ENCODE data around the gene G0S2. TPM values are rescaled to one million over a fixed set of nuclear protein-coding genes. Genes with fewer than 3 reads are reported as not detected.

G0S2 gene
- total RNA-seq, 2 experiments from 2014 or later, result 0.70 to 1.5 TPM

- peaks cover 4% of the 10 kb centered on the region for H3K9me3 Mint-ChIP-seq (ENCODE audit: low read depth)
- ATAC-seq, result no peak
- H3K27ac Mint-ChIP-seq, result peak overlapping the region; percentile 70
- no peak for DNase-seq
- CTCF ChIA-PET, result interaction anchor here (0.8 to 3.3 kb wide), 12 partner anchors 11 to 108 kb away, joined by 3 to 13 read pairs (median 4); no protein-coding TSS in a partner anchor
- H3K4me1 Mint-ChIP-seq, result peaks cover 49% of the 10 kb centered on the region
- H3K27me3 Mint-ChIP-seq, result peaks cover 44% of the 10 kb centered on the region
- H3K36me3 Mint-ChIP-seq, result peaks cover 14% of the 10 kb centered on the region
- no peak overlapping the region for H3K4me3 Mint-ChIP-seq
Measured at GRCh38 chr1:209673631-209674417, 1.4 kb upstream of the G0S2 start.

- DNase-seq (no peak), ATAC-seq (no peak)
- Mint-ChIP-seq H3K4me1 (peaks cover 47% of the 10 kb centered on the region), H3K4me3 (peak overlapping the region; percentile 50), H3K27ac (no peak overlapping the region), H3K27me3 (peaks cover 61% of the 10 kb centered on the region), H3K36me3 (peaks cover 16% of the 10 kb centered on the region), H3K9me3 (ENCODE audit: low read depth) (peaks cover 4% of the 10 kb centered on the region)
- CTCF ChIA-PET, result interaction anchor here (1.1 to 3.3 kb wide), 6 partner anchors 10 to 110 kb away, joined by 3 to 13 read pairs (median 5); no protein-coding TSS in a partner anchor
Measured at GRCh38 chr1:209675565-209676154, 448 bp downstream of the G0S2 start.

- peaks cover 20% of the 10 kb centered on the region for H3K4me1 Mint-ChIP-seq
- CTCF ChIA-PET, result interaction anchor here (1.2 kb wide), 1 partner anchor 52 kb away, joined by 3 read pairs; no protein-coding TSS in a partner anchor
- no peak for ATAC-seq
- no peak for DNase-seq
- peaks cover 12% of the 10 kb centered on the region for H3K36me3 Mint-ChIP-seq
- H3K9me3 Mint-ChIP-seq (ENCODE audit: low read depth), result no peaks in the 10 kb centered on the region
- H3K27ac Mint-ChIP-seq, result no peak overlapping the region
- peaks cover 80% of the 10 kb centered on the region for H3K27me3 Mint-ChIP-seq
- no peak overlapping the region for H3K4me3 Mint-ChIP-seq
Measured at GRCh38 chr1:209678981-209679539, 3.8 kb downstream of the G0S2 start.

- peak overlapping the region; percentile 22 for H3K27ac Mint-ChIP-seq
- CTCF ChIA-PET, result interaction anchor here (0.7 to 1.8 kb wide), 5 partner anchors 11 to 119 kb away, joined by 3 to 5 read pairs (median 3); partner anchors contain the start of gene G0S2
Measured at GRCh38 chr1:209685821-209686220, 10.6 kb downstream of the G0S2 start.

GRCh38 chr1:209686322-209686721 is 11.1 kb downstream of the G0S2 start:
- no peak overlapping the region for H3K4me3 Mint-ChIP-seq
- ATAC-seq, result no peak
- peaks cover 26% of the 10 kb centered on the region for H3K27me3 Mint-ChIP-seq
- CTCF ChIA-PET, result interaction anchor here (1.0 to 2.8 kb wide), 6 partner anchors 11 to 120 kb away, joined by 3 to 8 read pairs (median 4); partner anchors contain the start of gene G0S2
- DNase-seq, result no peak
- peaks cover 24% of the 10 kb centered on the region for H3K4me1 Mint-ChIP-seq
- H3K36me3 Mint-ChIP-seq, result peaks cover 2% of the 10 kb centered on the region
- no peak overlapping the region for H3K27ac Mint-ChIP-seq
- H3K9me3 Mint-ChIP-seq (ENCODE audit: low read depth), result no peaks in the 10 kb centered on the region

More at GRCh38 chr1:209685821-209686220, 10.6 kb downstream of the G0S2 start:
- H3K27me3 Mint-ChIP-seq, result peaks cover 31% of the 10 kb centered on the region
- H3K4me1 Mint-ChIP-seq, result peaks cover 24% of the 10 kb centered on the region
- H3K4me3 Mint-ChIP-seq, result peak overlapping the region; percentile 42
- peak; percentile 64 for DNase-seq
- peak; percentile 64 for ATAC-seq
- H3K36me3 Mint-ChIP-seq, result peaks cover 2% of the 10 kb centered on the region
- no peaks in the 10 kb centered on the region for H3K9me3 Mint-ChIP-seq (ENCODE audit: low read depth)

- Mint-ChIP-seq H3K4me1 (peaks cover 37% of the 10 kb centered on the region), H3K27me3 (peaks cover 12% of the 10 kb centered on the region), H3K36me3 (peaks cover 2% of the 10 kb centered on the region), H3K9me3 (ENCODE audit: low read depth) (no peaks in the 10 kb centered on the region), H3K4me3 (no peak overlapping the region), H3K27ac (no peak overlapping the region)
- CTCF ChIA-PET, result interaction anchor here (1.2 to 2.8 kb wide), 5 partner anchors 86 to 122 kb away, joined by 3 to 8 read pairs (median 7); no protein-coding TSS in a partner anchor
- DNase-seq (no peak), ATAC-seq (no peak)
Measured at GRCh38 chr1:209688746-209689234, 13.6 kb downstream of the G0S2 start.

DNA sequence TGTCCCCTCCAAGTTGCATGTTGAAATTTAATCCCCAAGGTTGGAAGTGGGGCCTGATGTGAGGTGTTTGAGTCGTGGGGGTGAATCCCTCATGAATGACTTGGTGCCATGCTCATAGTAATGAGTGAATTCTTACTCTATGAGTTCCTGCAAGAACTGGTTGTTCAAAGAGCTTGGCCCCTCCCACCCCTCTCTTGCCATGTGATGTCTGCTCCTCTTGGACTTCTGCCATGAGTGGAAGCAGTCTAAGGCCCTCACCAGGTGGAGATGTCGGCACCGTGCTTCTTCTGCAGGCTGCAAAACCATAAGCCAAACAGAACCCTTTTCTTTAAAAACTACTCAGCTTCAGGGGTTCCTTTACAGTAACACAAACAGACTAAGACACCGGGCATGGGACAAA is 14.3 kb downstream of the G0S2 start:
- H3K27me3 Mint-ChIP-seq, result peaks cover 8% of the 10 kb centered on the region
- CTCF ChIA-PET, result interaction anchor here (1.5 to 6.1 kb wide), 5 partner anchors 87 to 123 kb away, joined by 3 to 29 read pairs (median 7); no protein-coding TSS in a partner anchor
- H3K9me3 Mint-ChIP-seq (ENCODE audit: low read depth), result no peaks in the 10 kb centered on the region
- H3K4me3 Mint-ChIP-seq, result no peak overlapping the region
- DNase-seq (no peak), ATAC-seq (no peak)
- no peak overlapping the region for H3K27ac Mint-ChIP-seq
- peaks cover 40% of the 10 kb centered on the region for H3K4me1 Mint-ChIP-seq
- peaks cover 2% of the 10 kb centered on the region for H3K36me3 Mint-ChIP-seq

- Mint-ChIP-seq H3K36me3 (peaks cover 2% of the 10 kb centered on the region), H3K9me3 (ENCODE audit: low read depth) (no peaks in the 10 kb centered on the region), H3K27me3 (peaks cover 4% of the 10 kb centered on the region), H3K4me1 (peaks cover 25% of the 10 kb centered on the region), H3K4me3 (no peak overlapping the region), H3K27ac (no peak overlapping the region)
- ATAC-seq, result no peak
- CTCF ChIA-PET, result interaction anchor here (0.8 to 6.1 kb wide), 11 partner anchors 8 to 125 kb away, joined by 3 to 29 read pairs (median 3); partner anchors contain the start of gene LAMB3
- no peak for DNase-seq
Measured at GRCh38 chr1:209691237-209691636, 16.0 kb downstream of the G0S2 start.

- ATAC-seq, result no peak
- H3K4me1 Mint-ChIP-seq, result peaks cover 25% of the 10 kb centered on the region
- no peak overlapping the region for H3K27ac Mint-ChIP-seq
- H3K4me3 Mint-ChIP-seq, result no peak overlapping the region
- DNase-seq, result no peak
- H3K36me3 Mint-ChIP-seq, result peaks cover 2% of the 10 kb centered on the region
- CTCF ChIA-PET, result interaction anchor here (0.8 to 6.1 kb wide), 22 partner anchors 10 to 133 kb away, joined by 3 to 29 read pairs (median 5); partner anchors contain the start of gene LAMB3
- peaks cover under 1% of the 10 kb centered on the region for H3K27me3 Mint-ChIP-seq
- no peaks in the 10 kb centered on the region for H3K9me3 Mint-ChIP-seq (ENCODE audit: low read depth)
Measured at GRCh38 chr1:209692296-209692695, 17.1 kb downstream of the G0S2 start.

DNA sequence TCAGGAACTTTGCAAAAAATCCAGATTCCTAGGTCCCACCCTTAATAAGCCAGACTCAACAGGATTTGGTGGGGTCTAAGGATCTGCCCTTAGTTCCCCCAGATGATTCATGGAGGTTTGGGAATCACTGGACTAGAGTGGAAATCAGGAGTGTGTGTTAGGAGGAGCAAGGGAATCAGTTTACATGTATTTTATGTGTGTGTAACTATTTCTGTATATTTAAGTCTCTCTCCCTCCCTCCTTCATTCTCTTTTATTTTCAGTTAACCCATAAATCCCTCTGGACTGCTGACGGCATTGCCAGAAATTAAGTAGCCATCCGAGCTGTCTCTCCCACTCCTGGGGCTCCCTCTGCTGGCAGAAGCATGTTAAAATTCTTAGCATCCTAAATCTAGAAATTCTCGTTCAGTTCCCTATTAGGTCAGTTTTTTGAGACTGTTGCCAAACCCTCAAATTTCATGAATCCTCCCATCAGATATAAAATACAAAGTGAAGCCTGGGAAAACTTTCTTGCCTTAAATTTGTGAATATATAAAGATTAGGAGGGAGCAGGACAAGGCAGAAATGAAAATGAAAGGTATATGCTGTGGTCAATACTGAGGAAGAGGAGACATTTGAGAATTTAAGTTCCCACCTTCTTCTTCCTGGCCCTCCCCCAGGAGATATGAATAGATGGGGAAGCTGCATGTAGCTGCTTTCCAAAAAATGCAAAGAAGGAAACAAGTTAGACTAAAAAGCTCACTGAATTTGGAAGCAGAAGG is 17.7 kb downstream of the G0S2 start:
- H3K4me1 Mint-ChIP-seq, result peaks cover 28% of the 10 kb centered on the region

DNA sequence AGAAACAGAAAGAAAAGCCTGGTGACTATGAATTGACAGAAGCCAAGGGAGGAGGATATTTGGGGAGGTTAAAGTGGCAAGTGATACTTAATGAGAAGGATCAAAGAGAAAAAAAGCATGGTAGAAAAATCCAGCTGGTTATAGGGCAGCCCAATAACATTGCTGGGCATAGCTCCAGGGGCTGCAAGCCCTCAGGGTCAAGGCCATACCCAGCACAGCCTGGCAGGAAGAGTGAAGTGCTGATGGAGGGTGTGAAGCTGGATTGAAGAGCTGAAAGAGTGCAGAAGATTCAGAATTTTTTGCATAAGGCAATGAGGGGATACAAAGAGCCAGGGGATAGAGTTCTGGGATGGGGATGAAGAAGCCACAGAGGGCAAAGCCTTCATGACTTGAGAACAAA is 21.5 kb downstream of the G0S2 start:
- CTCF ChIA-PET, result interaction anchor here (1.2 to 2.2 kb wide), 4 partner anchors 10 to 127 kb away, joined by 4 to 9 read pairs (median 8); no protein-coding TSS in a partner anchor
- Mint-ChIP-seq H3K9me3 (ENCODE audit: low read depth) (no peaks in the 10 kb centered on the region), H3K4me1 (peaks cover 28% of the 10 kb centered on the region), H3K27me3 (peaks cover 2% of the 10 kb centered on the region), H3K4me3 (no peak overlapping the region), H3K36me3 (no peaks in the 10 kb centered on the region), H3K27ac (no peak overlapping the region)
- ATAC-seq, result no peak
- no peak for DNase-seq

More for the DNA sequence above, 17.7 kb downstream of the G0S2 start:
- peak; percentile 86 for ATAC-seq
- DNase-seq, result peak; percentile 83
- CTCF ChIA-PET, result interaction anchor here (0.6 to 6.1 kb wide), 34 partner anchors 10 to 133 kb away, joined by 3 to 29 read pairs (median 4); partner anchors contain the start of gene G0S2
- Mint-ChIP-seq H3K4me3 (peak overlapping the region; percentile 29), H3K36me3 (peaks cover 2% of the 10 kb centered on the region), H3K9me3 (ENCODE audit: low read depth) (no peaks in the 10 kb centered on the region), H3K27ac (peak overlapping the region; percentile 5), H3K27me3 (no peaks in the 10 kb centered on the region)

GRCh38 chr1:209697126-209697525 is 21.9 kb downstream of the G0S2 start:
- H3K36me3 Mint-ChIP-seq, result no peaks in the 10 kb centered on the region
- CTCF ChIA-PET, result interaction anchor here (1.2 to 2.2 kb wide), 4 partner anchors 10 to 127 kb away, joined by 4 to 9 read pairs (median 8); no protein-coding TSS in a partner anchor
- peaks cover 2% of the 10 kb centered on the region for H3K27me3 Mint-ChIP-seq
- DNase-seq (no peak), ATAC-seq (no peak)
- H3K4me3 Mint-ChIP-seq, result no peak overlapping the region
- H3K27ac Mint-ChIP-seq, result no peak overlapping the region
- H3K4me1 Mint-ChIP-seq, result peaks cover 28% of the 10 kb centered on the region
- no peaks in the 10 kb centered on the region for H3K9me3 Mint-ChIP-seq (ENCODE audit: low read depth)

Data from activated CD8-positive, alpha-beta memory T cell treated with anti-CD3 and anti-CD28 coated beads, Interleukin-2, amount 10 ng/mL, durations not matched to agents 7 days and 5 days (primary cell).